Measurements from ENCODE around the gene CUX1. TPM values are rescaled to one million over a fixed set of nuclear protein-coding genes. Genes with fewer than 3 reads are reported as not detected.
A peak's percentile ranks its signal among the peaks of the same experiment; 100 is the strongest.

Gene CUX1
- total RNA-seq, 4 donors from 2014 or later, result 93.8 to 156 (median 112) TPM

DNA sequence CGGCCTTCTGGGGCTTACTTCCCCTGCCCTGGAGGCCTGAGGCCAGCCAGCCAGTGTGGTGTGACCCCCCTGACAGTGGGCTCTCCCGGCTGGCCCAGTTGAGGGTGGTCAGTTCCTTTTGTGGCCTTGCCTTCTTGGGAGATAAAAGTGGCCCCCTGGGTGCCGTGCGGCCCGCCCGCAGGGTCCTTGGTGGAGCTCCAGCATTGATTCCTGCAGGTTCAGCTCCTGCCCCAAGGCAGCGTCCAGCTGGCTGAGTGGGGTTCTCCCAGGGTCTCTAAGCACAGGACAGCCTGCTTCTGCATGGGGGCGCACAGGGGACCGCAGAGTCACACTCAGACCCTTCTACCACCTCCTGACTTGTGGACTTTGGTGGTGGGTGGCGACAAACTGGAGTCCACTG, 62.1 kb downstream of the CUX1 start:
- peak overlapping the region; percentile 53 to 78 (median 74) for H3K27ac ChIP-seq
- no peak for DNase-seq
- no peak overlapping the region for H3K4me3 ChIP-seq (replicated peaks in 1 of 3)
- no peaks in the 10 kb centered on the region for H3K36me3 ChIP-seq
- WGBS, 2 donors, result 78 to 83% methylated on average over 3 to 9 of the region's 10 CpGs
- intact Hi-C loops (cut with DNase I), result loop anchor here (10.0 kb wide), 1 partner anchor 65 kb away; no protein-coding TSS in a partner anchor
- no peaks in the 10 kb centered on the region for H3K9me3 ChIP-seq
- no peaks in the 10 kb centered on the region for H3K27me3 ChIP-seq
- TF ChIP-seq POLR2A (IDR thresholded peaks at IDR 0.05) (no peak), CTCF (IDR thresholded peaks at IDR 0.05) (no peak)
- peaks cover 52 to 80% of the 10 kb centered on the region in 2 donors for H3K4me1 ChIP-seq

GRCh38 chr7:101880282-101881054, 63.0 kb downstream of the CUX1 start:
- no peak for TF ChIP-seq CTCF (IDR thresholded peaks at IDR 0.05)
- no peak for TF ChIP-seq POLR2A (IDR thresholded peaks at IDR 0.05)
- H3K4me1 ChIP-seq, result peaks cover 51 to 80% of the 10 kb centered on the region in 2 donors
- peak overlapping the region; percentile 53 to 78 (median 74) for H3K27ac ChIP-seq
- H3K36me3 ChIP-seq, result no peaks in the 10 kb centered on the region
- no peak for DNase-seq
- intact Hi-C loops (cut with DNase I), result no loop called here
- no peaks in the 10 kb centered on the region for H3K9me3 ChIP-seq
- H3K4me3 ChIP-seq (replicated peaks in 1 of 3), result no peak overlapping the region
- 47% methylated on average over 14 of the region's 14 CpGs for WGBS, 2 donors
- no peaks in the 10 kb centered on the region for H3K27me3 ChIP-seq

- 87 to 90% methylated on average over 7 of the region's 7 CpGs for WGBS, 2 donors
- no peaks in the 10 kb centered on the region for H3K36me3 ChIP-seq
- no peaks in the 10 kb centered on the region for H3K9me3 ChIP-seq
- H3K4me1 ChIP-seq, result peaks cover 61 to 90% of the 10 kb centered on the region in 2 donors
- H3K27me3 ChIP-seq, result no peaks in the 10 kb centered on the region
- TF ChIP-seq POLR2A (IDR thresholded peaks at IDR 0.05), result no peak
- TF ChIP-seq CTCF (IDR thresholded peaks at IDR 0.05), result no peak
- H3K27ac ChIP-seq, result peak overlapping the region in 2 of 3 donors; percentile 64 to 70
- DNase-seq, result no peak
- H3K4me3 ChIP-seq (replicated peaks in 1 of 3), result no peak overlapping the region
- intact Hi-C loops (cut with DNase I), result no loop called here
Observed at GRCh38 chr7:101882005-101882421, 64.6 kb downstream of the CUX1 start.

DNA sequence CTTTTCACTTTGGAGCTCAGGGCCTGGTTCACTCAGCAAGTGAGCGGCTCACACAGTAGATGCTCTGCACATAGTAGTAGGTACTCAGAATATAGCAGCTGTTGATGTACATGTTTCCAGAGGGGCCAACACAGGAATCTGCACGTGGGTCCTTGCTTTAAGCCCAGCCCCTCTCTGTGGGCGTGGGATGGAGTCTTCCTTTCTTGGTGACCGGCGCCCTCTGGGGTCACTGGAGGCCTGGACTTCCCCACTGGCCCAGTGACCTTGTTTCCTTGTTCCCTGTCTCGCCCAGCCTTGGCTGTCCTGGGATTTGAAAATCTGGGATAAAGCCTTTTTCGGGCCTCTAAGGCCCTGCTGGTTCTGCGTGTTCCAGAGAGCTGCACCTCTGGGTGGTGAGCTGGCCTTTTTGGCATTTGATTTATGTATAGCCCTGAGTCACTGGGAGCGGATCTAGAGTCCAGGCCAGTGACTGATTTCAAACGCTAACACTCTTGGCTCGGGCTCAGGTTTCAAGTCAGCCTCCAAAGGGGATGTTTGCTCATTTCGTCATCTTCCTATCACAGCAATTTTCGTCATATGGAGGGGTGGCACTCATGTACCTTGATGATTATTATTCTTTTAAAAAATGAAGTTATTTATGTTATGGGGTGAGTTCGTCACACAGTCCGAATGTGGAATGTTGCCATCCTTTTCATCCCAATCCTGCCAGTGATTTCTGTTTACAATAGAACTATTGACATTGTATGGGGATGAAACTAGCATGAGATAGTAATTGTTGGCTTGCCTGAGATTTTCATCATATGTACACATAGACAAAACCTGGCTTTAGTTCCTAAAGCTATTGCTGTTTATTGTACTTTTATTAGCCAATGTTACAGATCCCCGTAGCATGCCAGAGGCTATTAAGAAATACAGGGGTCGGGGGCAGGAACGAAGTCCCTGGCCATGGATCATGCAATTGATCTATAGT, 65.5 kb downstream of the CUX1 start:
- H3K4me3 ChIP-seq (replicated peaks in 1 of 3), result no peak overlapping the region
- intact Hi-C loops (cut with DNase I), result no loop called here
- TF ChIP-seq POLR2A (IDR thresholded peaks at IDR 0.05) (no peak), CTCF (IDR thresholded peaks at IDR 0.05) (no peak)
- H3K4me1 ChIP-seq, result peaks cover 59 to 85% of the 10 kb centered on the region in 2 donors
- 62 to 66% methylated on average over 16 to 18 of the region's 18 CpGs for WGBS, 2 donors
- peak; percentile 59 to 62 for DNase-seq
- H3K27me3 ChIP-seq, result no peaks in the 10 kb centered on the region
- H3K36me3 ChIP-seq, result no peaks in the 10 kb centered on the region
- H3K27ac ChIP-seq, result peak overlapping the region; percentile 34 to 70 (median 64)
- no peaks in the 10 kb centered on the region for H3K9me3 ChIP-seq
